Suprapubic skin (tissue), 4 donors: Measurements from ENCODE around the gene FTH1.

Experiments used
- EP300 ChIP-seq: sonication (generic); formaldehyde crosslinking; IDR thresholded peaks from one replicate; pipeline ENCODE4 v1.6.1; 2017; ENCODE audit warnings: antibody characterized with exemption
- POLR2A ChIP-seq, 2 donors: fragments of 450-650 bp; IDR thresholded peaks; one replicate each; pipeline ENCODE4 v1.6.1; 2017; ENCODE audit warnings: antibody characterized with exemption in 2 of 2, mild to moderate bottlenecking in 2 of 2, moderate library complexity in 2 of 2
- POLR2AphosphoS5 ChIP-seq, 3 donors: sonication (generic); formaldehyde crosslinking; IDR thresholded peaks; one replicate each; pipeline ENCODE4 v1.6.1; 2017; ENCODE audit warnings: antibody characterized with exemption in 3 of 3
- TF ChIP-seq, protein P1 (sequence below), 2 donors: fragments of 200-600 bp in 1 of 2; fragments of 450-650 bp in 1 of 2; sonication (generic) in 1 of 2; IDR thresholded peaks; one replicate each; pipeline ENCODE4 v1.5.1; 2016 to 2019; ENCODE audit warnings: antibody characterized with exemption in 2 of 2, mild to moderate bottlenecking in 1 of 2, moderate library complexity in 1 of 2

DNA sequence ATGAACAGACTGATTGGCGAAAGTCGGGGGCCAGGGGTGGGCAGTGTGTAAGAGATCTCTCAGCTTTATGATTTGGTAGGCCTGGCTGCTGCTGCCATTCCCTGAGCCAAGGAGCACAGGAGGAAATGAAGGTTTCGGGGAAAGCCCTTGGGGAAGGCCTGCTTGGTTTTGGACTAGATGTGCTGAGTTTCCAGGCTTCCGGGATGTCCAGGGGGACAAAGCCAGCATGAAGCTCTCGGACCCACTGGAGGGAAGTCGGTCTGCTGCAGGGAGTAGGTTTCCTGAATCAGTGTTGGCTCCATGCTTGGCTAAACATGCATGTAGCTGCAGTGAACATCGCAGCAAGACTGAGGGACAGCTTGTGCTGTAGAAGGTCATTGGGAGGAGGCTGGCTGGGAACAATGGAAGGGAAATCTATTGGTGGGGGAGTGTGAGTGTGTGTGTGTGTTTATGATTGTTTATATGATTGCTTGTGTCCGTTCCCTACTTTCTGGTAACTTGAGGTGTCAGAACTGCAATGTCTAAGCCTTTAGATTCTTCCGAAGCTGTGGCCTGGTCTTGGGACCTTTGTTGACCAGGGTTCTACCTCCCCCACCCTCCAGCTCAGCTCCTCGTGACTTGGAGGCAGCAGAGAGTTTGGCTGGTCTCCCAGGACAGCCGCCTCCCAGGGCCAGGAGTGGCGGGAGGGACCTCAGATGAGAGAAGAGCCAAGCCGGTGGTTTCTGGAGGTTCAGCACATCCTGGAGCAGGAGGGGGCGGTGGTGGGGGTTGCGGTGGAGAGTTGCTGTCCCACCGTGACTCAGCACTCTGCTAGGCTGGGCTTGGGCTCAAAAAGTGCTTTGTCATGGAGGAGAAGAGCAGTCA lies 4.0 kb upstream of the FTH1 start:
- TF ChIP-seq, protein P1, sequence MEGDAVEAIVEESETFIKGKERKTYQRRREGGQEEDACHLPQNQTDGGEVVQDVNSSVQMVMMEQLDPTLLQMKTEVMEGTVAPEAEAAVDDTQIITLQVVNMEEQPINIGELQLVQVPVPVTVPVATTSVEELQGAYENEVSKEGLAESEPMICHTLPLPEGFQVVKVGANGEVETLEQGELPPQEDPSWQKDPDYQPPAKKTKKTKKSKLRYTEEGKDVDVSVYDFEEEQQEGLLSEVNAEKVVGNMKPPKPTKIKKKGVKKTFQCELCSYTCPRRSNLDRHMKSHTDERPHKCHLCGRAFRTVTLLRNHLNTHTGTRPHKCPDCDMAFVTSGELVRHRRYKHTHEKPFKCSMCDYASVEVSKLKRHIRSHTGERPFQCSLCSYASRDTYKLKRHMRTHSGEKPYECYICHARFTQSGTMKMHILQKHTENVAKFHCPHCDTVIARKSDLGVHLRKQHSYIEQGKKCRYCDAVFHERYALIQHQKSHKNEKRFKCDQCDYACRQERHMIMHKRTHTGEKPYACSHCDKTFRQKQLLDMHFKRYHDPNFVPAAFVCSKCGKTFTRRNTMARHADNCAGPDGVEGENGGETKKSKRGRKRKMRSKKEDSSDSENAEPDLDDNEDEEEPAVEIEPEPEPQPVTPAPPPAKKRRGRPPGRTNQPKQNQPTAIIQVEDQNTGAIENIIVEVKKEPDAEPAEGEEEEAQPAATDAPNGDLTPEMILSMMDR (IDR thresholded peaks at IDR 0.05): no peak
- peak in 1 of 2 donors; percentile 67 for TF ChIP-seq POLR2A (IDR thresholded peaks at IDR 0.05)
- peak; percentile 42 to 84 (median 60) for TF ChIP-seq POLR2AphosphoS5 (IDR thresholded peaks at IDR 0.05)
- TF ChIP-seq EP300: peak; percentile 55
